ENCODE data around the gene TMEM184C.
A peak's percentile ranks its signal among the peaks of the same experiment; 100 is the strongest.

Gene TMEM184C

GRCh38 chr4:147658501-147658900 lies 41.3 kb downstream of the TMEM184C start:
- no peak for DNase-seq

- no peak for DNase-seq
Measured at GRCh38 chr4:147674073-147674472, 56.9 kb downstream of the TMEM184C start.

GRCh38 chr4:147674496-147674895 lies 57.3 kb downstream of the TMEM184C start:
- DNase-seq = no peak

GRCh38 chr4:147678106-147678505 lies 60.9 kb downstream of the TMEM184C start:
- DNase-seq = no peak

- DNase-seq = no peak
Measured at GRCh38 chr4:147678796-147679549, 61.8 kb downstream of the TMEM184C start.

GRCh38 chr4:147682755-147683154 lies 65.6 kb downstream of the TMEM184C start:
- DNase-seq = no peak

GRCh38 chr4:147683188-147683591 lies 66.0 kb downstream of the TMEM184C start:
- DNase-seq = peak; percentile 50

GRCh38 chr4:147683717-147684700 lies 66.8 kb downstream of the TMEM184C start, which contains the start of gene PRMT9:
Gene PRMT9, minus strand, starts transcription at chr4:147684163. Its CDS starts 176 bp downstream, at chr4:147683987.
- peak; percentile 95 for DNase-seq

- DNase-seq = no peak
Measured at GRCh38 chr4:147689067-147689466, 71.9 kb downstream of the TMEM184C start.

- no peak for DNase-seq
Measured at GRCh38 chr4:147691820-147692219, 74.6 kb downstream of the TMEM184C start.

GRCh38 chr4:147693218-147693617 lies 76.0 kb downstream of the TMEM184C start:
- DNase-seq = no peak

GRCh38 chr4:147696866-147697265 lies 79.7 kb downstream of the TMEM184C start:
- DNase-seq = no peak

- no peak for DNase-seq
Measured at GRCh38 chr4:147704846-147705245, 87.6 kb downstream of the TMEM184C start.

GRCh38 chr4:147707892-147708672 lies 90.9 kb downstream of the TMEM184C start:
- DNase-seq = peak; percentile 52

GRCh38 chr4:147709999-147710398 lies 92.8 kb downstream of the TMEM184C start:
- no peak for DNase-seq

- DNase-seq = no peak
Measured at GRCh38 chr4:147714575-147715401, 97.6 kb downstream of the TMEM184C start.

- no peak for DNase-seq
Measured at GRCh38 chr4:147717878-147718277, 100.7 kb downstream of the TMEM184C start.

Measured in right forelimb (tissue), 1 donor.